GM19328 (cell line): ENCODE results near the gene LRRC10B.

Experiments
- ATAC-seq: cut with Tn5 transposase; IDR thresholded peaks from one replicate; pipeline ENCODE4 v1.9.1; 2021; ENCODE audit warnings: mild to moderate bottlenecking, moderate library complexity; ENCODE audit not compliant: unreplicated experiment

The LRRC10B gene

GRCh38 chr11:61507012-61507768 is 1.4 kb upstream of the LRRC10B start:
- ATAC-seq: no peak

- ATAC-seq: no peak
Observed at GRCh38 chr11:61509043-61510029, 787 bp downstream of the LRRC10B start.

DNA sequence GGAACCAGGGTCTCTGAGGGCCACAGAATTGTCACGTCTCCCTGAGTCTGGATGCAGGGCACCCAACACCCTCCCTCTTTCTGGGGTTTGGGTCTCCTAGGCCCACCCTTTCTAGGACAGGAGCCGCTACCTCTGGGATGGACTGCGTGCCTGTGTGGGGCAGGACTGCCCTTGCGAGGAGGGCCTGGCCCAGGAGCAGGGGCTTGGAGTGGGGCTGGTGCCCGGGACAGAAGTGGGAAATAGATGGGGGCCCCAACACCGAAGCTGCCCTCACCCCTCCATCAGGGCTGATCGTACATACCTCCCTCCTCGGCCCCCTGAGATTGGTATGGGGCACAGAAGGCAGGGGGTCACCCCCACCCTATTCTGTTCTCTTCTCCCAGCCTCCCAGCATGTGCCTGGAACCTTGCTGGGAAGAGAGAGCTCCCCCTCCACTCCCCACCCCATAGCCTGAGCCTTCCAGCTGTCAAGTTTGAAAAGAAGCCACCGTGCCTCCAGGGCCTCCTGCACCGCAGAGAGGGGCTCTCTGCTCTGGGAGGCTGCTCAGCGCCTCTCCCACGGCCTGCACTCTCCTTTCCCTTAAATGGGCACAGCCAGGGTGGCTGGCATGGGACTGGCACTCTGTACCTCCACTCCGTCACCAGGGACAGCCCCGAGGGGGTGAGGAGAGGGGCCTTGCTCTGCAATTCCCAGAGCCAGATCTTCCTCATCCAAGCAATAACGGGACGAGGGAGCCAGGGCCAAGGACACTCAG is 1.8 kb downstream of the LRRC10B start:
- no peak for ATAC-seq

DNA sequence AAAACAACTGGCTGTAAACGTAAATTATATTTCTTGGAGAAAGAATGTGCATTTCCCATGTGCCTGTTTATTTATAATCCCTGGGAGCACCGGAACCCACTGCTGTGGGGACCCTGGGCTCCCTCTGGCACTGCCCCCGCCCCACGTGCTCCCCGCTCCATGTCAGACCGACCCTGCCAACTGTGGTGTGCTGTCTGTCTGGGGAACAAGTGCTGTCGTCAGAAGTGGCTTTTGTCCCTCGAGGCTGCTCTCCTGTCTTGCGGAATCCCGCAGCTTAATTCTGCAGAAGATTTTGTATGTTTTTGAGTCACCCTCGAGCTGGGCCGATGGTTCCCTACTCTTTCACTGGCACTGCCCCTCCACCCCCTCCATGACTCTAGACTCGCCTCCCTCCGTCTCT is 2.4 kb downstream of the LRRC10B start:
- ATAC-seq: no peak

DNA sequence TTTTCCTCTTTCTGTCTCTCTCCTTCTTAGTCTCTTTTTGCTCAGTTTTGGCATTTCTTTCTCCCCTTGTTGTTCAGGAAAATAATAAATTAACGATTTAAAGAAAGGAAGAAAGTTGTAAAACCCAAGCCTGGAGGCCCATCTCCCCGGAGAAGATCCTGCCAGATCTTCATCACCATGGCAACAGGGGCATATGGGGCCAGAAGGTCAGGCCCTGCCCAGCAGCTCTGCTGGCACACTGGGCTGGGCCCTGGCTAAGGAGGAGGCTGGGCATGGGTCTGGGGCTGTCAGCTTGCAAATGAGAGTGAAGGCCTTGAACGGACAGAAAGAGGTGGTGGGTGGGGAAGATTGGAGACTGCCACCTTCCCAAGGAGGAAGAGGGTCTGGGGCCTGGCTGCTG is 2.8 kb downstream of the LRRC10B start:
- ATAC-seq: no peak

DNA sequence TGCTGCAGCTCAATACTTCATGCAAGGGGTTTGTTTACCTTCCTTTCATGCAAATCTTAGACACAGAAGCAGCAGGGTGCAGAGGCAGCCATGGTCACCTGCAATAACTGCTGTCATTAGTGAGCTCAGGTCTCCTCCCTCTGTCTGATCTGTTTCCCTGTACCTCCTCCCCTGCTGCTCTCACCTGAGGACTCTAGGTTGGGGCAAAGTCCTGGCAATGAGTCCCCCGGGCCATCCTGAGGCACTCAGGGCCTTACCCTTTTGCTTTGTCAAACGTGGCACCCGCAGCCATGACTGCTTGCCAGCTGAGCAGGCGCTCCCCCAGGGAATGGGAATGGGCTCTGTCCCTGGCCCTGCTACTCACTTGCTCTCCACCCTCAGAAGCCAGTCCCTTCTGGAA is 3.9 kb downstream of the LRRC10B start:
- ATAC-seq: no peak

- ATAC-seq: no peak
Observed at GRCh38 chr11:61513143-61513765, 4.7 kb downstream of the LRRC10B start.

DNA sequence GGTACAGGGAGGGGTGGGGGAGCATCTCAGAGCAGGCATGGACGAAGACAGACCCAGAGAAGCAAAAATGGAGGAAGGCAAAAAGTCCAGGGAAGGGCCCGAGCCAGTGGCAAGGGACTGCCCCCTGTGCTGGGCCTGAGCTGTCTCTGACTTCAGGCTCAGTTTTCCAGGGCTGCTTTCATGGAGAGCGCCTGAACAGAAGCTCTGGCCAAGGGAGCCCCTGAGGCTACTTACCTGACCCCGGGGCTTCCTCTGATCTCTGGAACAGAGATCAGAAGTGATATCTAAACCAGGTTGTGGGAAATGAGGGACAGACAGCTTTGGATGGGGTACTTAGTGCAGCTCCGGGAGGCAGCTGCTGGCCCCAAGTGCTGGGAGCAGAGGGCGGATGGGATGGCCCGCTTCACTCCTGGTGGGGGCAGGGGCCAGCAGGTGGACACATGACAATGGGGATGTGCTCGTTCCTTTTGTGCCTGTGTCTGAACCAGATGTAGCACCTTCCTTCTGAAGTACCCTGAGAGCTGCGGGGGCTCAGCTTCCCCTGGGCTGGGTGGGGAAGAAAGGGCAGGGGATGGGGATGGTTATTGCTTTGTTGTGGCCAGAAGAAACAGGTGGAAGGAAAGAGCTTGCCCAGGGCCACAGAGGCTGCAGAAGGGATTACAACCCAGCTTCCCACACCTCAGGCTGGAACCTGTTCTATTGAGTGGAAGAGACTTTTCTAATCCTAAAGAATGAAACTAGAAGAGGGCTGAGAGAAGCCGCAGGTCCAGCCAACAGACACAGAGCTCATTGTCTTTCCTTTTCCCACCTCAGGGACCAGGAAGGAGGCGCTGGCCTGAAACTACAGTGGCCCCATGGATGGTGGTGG is 5.7 kb downstream of the LRRC10B start:
- ATAC-seq: no peak

DNA sequence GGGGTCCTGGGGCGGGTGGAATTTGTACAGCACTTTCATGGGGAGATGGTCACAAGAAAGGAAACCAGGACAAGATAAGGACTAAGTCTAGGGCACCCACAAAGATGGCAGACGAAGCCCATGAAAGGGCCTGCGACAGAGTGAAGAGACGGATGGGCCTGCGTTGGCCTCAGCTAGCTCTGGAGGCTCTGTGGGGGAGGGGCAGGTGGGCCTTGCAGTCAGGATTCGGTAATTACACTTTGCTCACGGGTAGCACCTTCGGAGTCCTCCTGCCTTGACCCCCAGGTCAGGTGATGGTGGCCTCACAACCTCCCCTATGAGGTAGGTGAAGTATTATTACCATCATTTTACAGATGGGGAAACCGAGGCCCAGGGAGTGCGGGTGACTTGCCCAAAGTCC is 7.1 kb downstream of the LRRC10B start:
- no peak for ATAC-seq

GRCh38 chr11:61516191-61516590 is 7.6 kb downstream of the LRRC10B start:
- ATAC-seq: no peak

- ATAC-seq: no peak
Observed at GRCh38 chr11:61516675-61517572, 8.4 kb downstream of the LRRC10B start.

- ATAC-seq: no peak
Observed at GRCh38 chr11:61518032-61518795, 9.7 kb downstream of the LRRC10B start.

GRCh38 chr11:61522881-61523280 is 14.3 kb downstream of the LRRC10B start:
- no peak for ATAC-seq

DNA sequence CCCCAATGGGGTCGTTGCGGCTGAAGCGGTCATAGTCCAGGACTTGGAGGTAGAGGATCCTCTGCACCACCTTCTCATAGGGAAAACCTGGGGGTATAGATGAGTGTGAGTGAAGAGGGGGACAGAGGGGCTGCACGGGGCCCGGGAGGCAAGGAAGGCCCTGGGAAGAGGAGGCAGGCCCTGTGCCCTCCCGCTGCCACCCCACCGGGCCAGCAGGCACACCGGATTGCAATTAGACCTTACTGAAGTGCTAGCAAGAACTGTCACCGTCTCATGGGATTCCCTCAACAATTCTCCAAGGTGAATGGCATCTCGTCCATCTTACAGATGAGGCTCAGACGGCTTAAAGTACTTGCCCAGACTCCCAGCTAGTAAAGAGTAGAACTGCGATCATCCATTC is 15.9 kb downstream of the LRRC10B start:
- ATAC-seq: no peak

- ATAC-seq: no peak
Observed at GRCh38 chr11:61524963-61525587, 16.5 kb downstream of the LRRC10B start.

GRCh38 chr11:61526229-61526628 is 17.7 kb downstream of the LRRC10B start:
- no peak for ATAC-seq

DNA sequence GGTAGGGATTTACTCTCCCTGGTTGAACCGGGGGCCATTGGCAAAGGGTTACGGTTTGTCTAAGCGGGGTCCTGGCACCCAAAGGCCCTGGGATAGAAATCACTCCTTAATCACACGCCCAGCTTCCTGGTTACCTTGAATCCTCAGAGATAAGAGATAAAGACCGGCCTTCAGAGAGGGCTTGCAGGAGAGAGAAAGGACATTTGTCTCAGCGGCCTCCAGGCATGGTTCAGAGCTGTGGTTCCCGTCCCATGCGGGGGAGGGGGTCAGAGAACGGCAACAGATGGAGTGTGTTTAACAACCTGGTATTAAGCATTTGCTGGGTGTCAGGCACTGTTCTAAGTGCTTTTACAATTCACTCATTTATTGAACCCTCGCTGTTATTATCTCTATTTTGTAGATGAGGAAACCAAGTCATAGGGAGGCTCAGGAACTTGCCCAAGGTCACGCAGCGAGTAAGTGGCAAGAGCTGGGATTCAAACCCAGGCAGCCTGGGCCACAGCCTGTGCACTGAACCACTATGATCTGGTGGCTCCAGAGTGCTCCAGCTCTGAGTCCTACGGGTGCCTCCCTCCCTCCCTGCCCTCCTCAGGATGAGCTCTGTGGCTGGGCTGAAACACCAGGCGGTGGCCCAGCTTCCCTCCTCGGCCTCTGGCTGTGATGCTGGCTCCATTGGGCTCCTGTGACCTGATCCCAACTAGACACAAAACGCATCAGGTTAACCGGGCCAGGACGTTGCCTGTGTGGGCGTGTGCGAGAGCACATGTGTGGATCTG is 18.6 kb downstream of the LRRC10B start:
- ATAC-seq: no peak
